ENCODE data around the gene MRPS26.

DNA sequence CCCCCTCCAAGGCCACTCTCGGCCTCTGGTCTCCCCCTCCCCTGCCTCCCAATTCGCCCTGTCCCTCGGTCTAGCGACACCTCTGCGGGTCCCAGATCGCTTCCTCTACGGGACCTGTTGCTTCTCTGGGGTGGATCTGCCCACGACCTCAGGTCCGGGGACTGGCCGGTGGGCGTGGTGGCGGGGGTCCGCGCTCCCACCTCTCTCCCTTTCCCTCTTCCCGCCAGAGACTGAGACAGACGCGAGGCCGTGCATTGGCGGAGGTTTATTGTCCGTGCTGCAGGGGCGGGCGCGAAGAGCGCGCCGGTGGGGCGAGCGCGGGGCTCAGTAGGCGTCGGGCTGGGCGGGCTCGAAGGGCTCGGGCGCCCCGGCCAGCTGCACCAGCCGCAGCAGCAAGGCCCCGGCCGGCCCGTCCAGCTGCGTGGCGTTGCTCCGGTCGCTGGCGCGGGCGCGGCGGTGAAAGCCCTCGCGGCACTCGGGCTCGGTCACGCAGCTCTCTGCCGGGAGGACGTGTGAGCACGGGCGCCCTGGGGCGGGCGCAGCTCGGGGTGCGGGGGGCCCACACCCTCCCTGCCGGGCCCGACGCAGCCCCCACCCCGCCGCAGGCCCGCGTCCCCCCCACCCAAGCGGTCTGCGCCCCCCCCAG lies 36.6 kb downstream of the MRPS26 start:
- TF ChIP-seq, protein P1, sequence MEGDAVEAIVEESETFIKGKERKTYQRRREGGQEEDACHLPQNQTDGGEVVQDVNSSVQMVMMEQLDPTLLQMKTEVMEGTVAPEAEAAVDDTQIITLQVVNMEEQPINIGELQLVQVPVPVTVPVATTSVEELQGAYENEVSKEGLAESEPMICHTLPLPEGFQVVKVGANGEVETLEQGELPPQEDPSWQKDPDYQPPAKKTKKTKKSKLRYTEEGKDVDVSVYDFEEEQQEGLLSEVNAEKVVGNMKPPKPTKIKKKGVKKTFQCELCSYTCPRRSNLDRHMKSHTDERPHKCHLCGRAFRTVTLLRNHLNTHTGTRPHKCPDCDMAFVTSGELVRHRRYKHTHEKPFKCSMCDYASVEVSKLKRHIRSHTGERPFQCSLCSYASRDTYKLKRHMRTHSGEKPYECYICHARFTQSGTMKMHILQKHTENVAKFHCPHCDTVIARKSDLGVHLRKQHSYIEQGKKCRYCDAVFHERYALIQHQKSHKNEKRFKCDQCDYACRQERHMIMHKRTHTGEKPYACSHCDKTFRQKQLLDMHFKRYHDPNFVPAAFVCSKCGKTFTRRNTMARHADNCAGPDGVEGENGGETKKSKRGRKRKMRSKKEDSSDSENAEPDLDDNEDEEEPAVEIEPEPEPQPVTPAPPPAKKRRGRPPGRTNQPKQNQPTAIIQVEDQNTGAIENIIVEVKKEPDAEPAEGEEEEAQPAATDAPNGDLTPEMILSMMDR (IDR thresholded peaks at IDR 0.05): no peak
- TF ChIP-seq POLR2A (IDR thresholded peaks at IDR 0.05) (no peak), POLR2AphosphoS5 (IDR thresholded peaks at IDR 0.05; ENCODE audit: insufficient read depth in 1 of 2, low read depth in 1 of 2) (no peak)
